ENCODE measurements around the gene TEF. TPM values are rescaled to one million over a fixed set of nuclear protein-coding genes. Genes with fewer than 3 reads are reported as not detected.
"Not testable (repeated sequence)": the region's sequence is repeated elsewhere in the genome, so short reads cannot be mapped to it uniquely, and the experiment has no call there.

The TEF gene
- total RNA-seq, 1 experiment from 2014 or later: 19.4 TPM

- no peak overlapping the region for H3K27ac ChIP-seq
- H3K27me3 ChIP-seq (ENCODE audit: insufficient read depth, low read depth): no peaks in the 10 kb centered on the region
- peaks cover 57% of the 10 kb centered on the region for H3F3A ChIP-seq (ENCODE audit: insufficient read depth, low read depth)
- H3K9me3 ChIP-seq (ENCODE audit: insufficient read depth, low read depth): no peaks in the 10 kb centered on the region
- no peaks in the 10 kb centered on the region for H3K9me2 ChIP-seq (ENCODE audit: insufficient read depth)
- ChIA-PET POLR2A (ENCODE audit: unreplicated experiment) (no interaction called here), CTCF (interaction anchor here (0.7 kb wide), 1 partner anchor 7 kb away, joined by 3 read pairs; no protein-coding TSS in a partner anchor)
- no peak for TF ChIP-seq EZH2 (IDR thresholded peaks at IDR 0.05; ENCODE audit: low read depth)
- TF ChIP-seq CTCF (conservative IDR thresholded peaks at IDR 0.05): no peak
- no peak overlapping the region for H3K4me3 ChIP-seq
- intact Hi-C loops (cut with micrococcal nuclease; ENCODE audit: unreplicated experiment): no loop called here
- no peak overlapping the region for H3K4me2 ChIP-seq
- peaks cover 56% of the 10 kb centered on the region for H3K79me2 ChIP-seq (ENCODE audit: low read depth)
- no TSS peak for BruUV-seq (replicated peaks)
- peaks cover 35% of the 10 kb centered on the region for H3K36me3 ChIP-seq (ENCODE audit: low read depth)
- no peak overlapping the region for H2AFZ ChIP-seq
- DNase-seq: no peak
- peaks cover 73% of the 10 kb centered on the region for H4K20me1 ChIP-seq (ENCODE audit: insufficient read depth)
- H3K4me1 ChIP-seq (replicated peaks; ENCODE audit: insufficient read depth): no peaks in the 10 kb centered on the region
Observed at GRCh38 chr22:41435560-41435959, 53.8 kb downstream of the TEF start.

GRCh38 chr22:41436322-41437113 is 54.8 kb downstream of the TEF start:
- TF ChIP-seq CTCF (conservative IDR thresholded peaks at IDR 0.05) (no peak), EZH2 (IDR thresholded peaks at IDR 0.05; ENCODE audit: low read depth) (no peak)
- POLR2A ChIA-PET (ENCODE audit: unreplicated experiment): interaction anchor here (0.6 kb wide), 1 partner anchor 100 kb away, joined by 3 read pairs; no protein-coding TSS in a partner anchor

GRCh38 chr22:41437198-41437597 is 55.5 kb downstream of the TEF start:
- TF ChIP-seq EZH2 (IDR thresholded peaks at IDR 0.05; ENCODE audit: low read depth) (no peak), CTCF (conservative IDR thresholded peaks at IDR 0.05) (no peak)
- CTCF ChIA-PET: no interaction called here
- no peak overlapping the region for H3K4me3 ChIP-seq
- no peaks in the 10 kb centered on the region for H3K9me3 ChIP-seq (ENCODE audit: insufficient read depth, low read depth)
- no peak overlapping the region for H3K27ac ChIP-seq
- no peak for DNase-seq
- no peaks in the 10 kb centered on the region for H3K27me3 ChIP-seq (ENCODE audit: insufficient read depth, low read depth)
- H2AFZ ChIP-seq: no peak overlapping the region
- intact Hi-C loops (cut with micrococcal nuclease; ENCODE audit: unreplicated experiment): no loop called here
- peaks cover 72% of the 10 kb centered on the region for H3K79me2 ChIP-seq (ENCODE audit: low read depth)
- H3K4me2 ChIP-seq: no peak overlapping the region
- peaks cover 84% of the 10 kb centered on the region for H4K20me1 ChIP-seq (ENCODE audit: insufficient read depth)
- H3F3A ChIP-seq (ENCODE audit: insufficient read depth, low read depth): peaks cover 48% of the 10 kb centered on the region
- POLR2A ChIA-PET (ENCODE audit: unreplicated experiment): no interaction called here
- no peaks in the 10 kb centered on the region for H3K9me2 ChIP-seq (ENCODE audit: insufficient read depth)
- H3K4me1 ChIP-seq (replicated peaks; ENCODE audit: insufficient read depth): no peaks in the 10 kb centered on the region
- peaks cover 37% of the 10 kb centered on the region for H3K36me3 ChIP-seq (ENCODE audit: low read depth)
- no TSS peak for BruUV-seq (replicated peaks)

More at GRCh38 chr22:41436322-41437113, 54.8 kb downstream of the TEF start:
- Histone ChIP-seq H3K27ac (no peak overlapping the region), H3K36me3 (ENCODE audit: low read depth) (peaks cover 35% of the 10 kb centered on the region), H3K27me3 (ENCODE audit: insufficient read depth, low read depth) (no peaks in the 10 kb centered on the region), H3F3A (ENCODE audit: insufficient read depth, low read depth) (peaks cover 49% of the 10 kb centered on the region), H3K4me1 (replicated peaks; ENCODE audit: insufficient read depth) (no peaks in the 10 kb centered on the region), H3K9me2 (ENCODE audit: insufficient read depth) (no peaks in the 10 kb centered on the region), H3K9me3 (ENCODE audit: insufficient read depth, low read depth) (no peaks in the 10 kb centered on the region), H3K4me2 (no peak overlapping the region), H3K79me2 (ENCODE audit: low read depth) (peaks cover 66% of the 10 kb centered on the region), H2AFZ (no peak overlapping the region), H3K4me3 (no peak overlapping the region), H4K20me1 (ENCODE audit: insufficient read depth) (peaks cover 78% of the 10 kb centered on the region)
- BruUV-seq (replicated peaks): no TSS peak
- CTCF ChIA-PET: interaction anchor here (1.2 kb wide), 1 partner anchor 161 kb away, joined by 6 read pairs; no protein-coding TSS in a partner anchor
- intact Hi-C loops (cut with micrococcal nuclease; ENCODE audit: unreplicated experiment): no loop called here
- no peak for DNase-seq

GRCh38 chr22:41440511-41440910 is 58.8 kb downstream of the TEF start:
- H3K4me1 ChIP-seq (replicated peaks; ENCODE audit: insufficient read depth): peaks cover 15% of the 10 kb centered on the region
- H3K9me2 ChIP-seq (ENCODE audit: insufficient read depth); BruUV-seq (replicated peaks); H3K27me3 ChIP-seq (ENCODE audit: insufficient read depth, low read depth); intact Hi-C loops (cut with micrococcal nuclease; ENCODE audit: unreplicated experiment); POLR2A ChIA-PET (ENCODE audit: unreplicated experiment); DNase-seq; H3K27ac ChIP-seq; H3K4me2 ChIP-seq; H3K9me3 ChIP-seq (ENCODE audit: insufficient read depth, low read depth); H2AFZ ChIP-seq; H3K4me3 ChIP-seq: not testable (repeated sequence)
- peaks cover 60% of the 10 kb centered on the region for H3F3A ChIP-seq (ENCODE audit: insufficient read depth, low read depth)
- H4K20me1 ChIP-seq (ENCODE audit: insufficient read depth): peaks cover 82% of the 10 kb centered on the region
- H3K79me2 ChIP-seq (ENCODE audit: low read depth): peaks cover 94% of the 10 kb centered on the region
- H3K36me3 ChIP-seq (ENCODE audit: low read depth): peaks cover 37% of the 10 kb centered on the region
- CTCF ChIA-PET: interaction anchor here (0.6 kb wide), 2 partner anchors 13 to 39 kb away, joined by 4 to 6 read pairs; no protein-coding TSS in a partner anchor
